Activated CD4-positive, alpha-beta T cell treated with anti-CD3 and anti-CD28 coated beads, Interleukin-2, amount 10 ng/mL, durations not matched to agents 24 days and 14 days (primary cell): Measurements from ENCODE around the gene SRF. TPM values are rescaled to one million over a fixed set of nuclear protein-coding genes. Genes with fewer than 3 reads are reported as not detected.

Source experiments
- DNase-seq: peaks from one replicate; pipeline ENCODE4 v3.0.0; 2022
- H3K27ac Mint-ChIP-seq: one replicate; pipeline ENCODE4 v1.8.0; 2022; ENCODE audit warnings: mild to moderate bottlenecking, mixed read lengths
- H3K27me3 Mint-ChIP-seq: one replicate; pipeline ENCODE4 v1.8.0; 2022; ENCODE audit warnings: mixed read lengths
- H3K36me3 Mint-ChIP-seq: one replicate; pipeline ENCODE4 v1.8.0; 2022; ENCODE audit warnings: low read depth, mild to moderate bottlenecking, mixed read lengths
- H3K4me1 Mint-ChIP-seq: one replicate; pipeline ENCODE4 v1.8.0; 2021; ENCODE audit warnings: mixed read lengths
- H3K4me3 Mint-ChIP-seq: one replicate; pipeline ENCODE4 v1.8.0; 2022; ENCODE audit warnings: mild to moderate bottlenecking, moderate library complexity, mixed read lengths
- H3K9me3 Mint-ChIP-seq: one replicate; pipeline ENCODE4 v1.8.0; 2021; ENCODE audit warnings: mixed read lengths
- intact Hi-C: fragments of 100-400 bp; cut with micrococcal nuclease; formaldehyde crosslinking; loops from one replicate; pipeline ENCODE4 v1.15.1; 2023
- total RNA-seq: library from RNA; stranded (reverse); gene quantifications from 2 replicates; pipeline ENCODE4 v1.2.3, GENCODE V29; 2022

The SRF gene
- total RNA-seq, 1 donor from 2014 or later, result 54.3 TPM

DNA sequence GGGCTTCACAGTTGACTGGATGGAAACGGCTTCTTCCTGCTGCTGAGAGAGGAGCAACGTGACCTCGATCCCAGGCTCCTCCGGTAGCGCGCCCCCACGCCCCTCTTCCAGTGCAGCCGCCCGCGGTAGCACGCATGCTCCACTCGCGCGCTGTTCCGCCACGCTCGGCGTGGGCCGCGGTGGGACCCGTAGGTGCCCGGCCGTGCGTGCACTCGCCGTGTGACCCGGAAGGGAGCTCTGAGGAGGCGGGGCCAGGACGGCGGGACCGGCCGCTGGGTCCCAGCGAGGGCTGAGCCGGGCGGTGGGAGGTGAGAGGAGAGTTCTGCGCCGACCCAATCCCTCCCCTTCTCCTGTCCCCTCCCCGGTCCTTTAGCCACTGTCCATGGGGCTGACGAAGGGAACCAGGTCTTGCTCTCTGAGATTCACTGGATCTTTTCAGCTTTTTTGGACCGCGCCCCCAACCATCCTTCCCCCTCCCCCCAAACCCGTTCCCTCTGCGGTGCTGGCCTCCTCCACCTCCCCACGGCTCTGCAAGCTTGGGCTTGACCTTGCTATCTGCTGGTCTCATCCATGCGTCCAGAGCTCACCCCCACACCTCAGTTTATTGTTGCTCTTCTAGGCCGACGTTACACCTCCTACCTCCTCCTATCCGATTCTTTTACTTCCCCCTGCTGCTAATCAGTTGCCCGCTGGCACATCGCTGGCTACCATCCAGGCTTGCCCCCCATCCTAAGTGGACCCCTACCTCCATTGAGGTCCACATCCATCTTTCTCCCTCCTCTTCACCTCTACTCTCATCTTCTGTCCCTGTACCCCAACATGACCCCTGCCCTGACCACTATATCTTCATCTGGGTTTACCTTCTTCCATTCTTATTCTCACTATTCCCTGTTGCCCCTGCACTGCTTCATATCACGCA, 11.1 kb downstream of the SRF start, which contains the start of gene CUL9:
Gene CUL9 (plus strand): TSS at position 255 of the 919 bp plus-strand sequence. CDS start 2,115 bp downstream, outside the sequence.
- H3K27me3 Mint-ChIP-seq, result no peaks in the 10 kb centered on the region
- peak within 1 kb of the TSS; percentile 94 for H3K27ac Mint-ChIP-seq
- intact Hi-C loops, result loop anchor here (1.0 kb wide), 1 partner anchor 8 kb away; no protein-coding TSS in a partner anchor
- peak within 1 kb of the TSS; percentile 94 for H3K4me3 Mint-ChIP-seq
- no peaks in the 10 kb centered on the region for H3K9me3 Mint-ChIP-seq
- peaks cover 41% of the 10 kb centered on the region for H3K36me3 Mint-ChIP-seq
- peak; percentile 97 for DNase-seq
- H3K4me1 Mint-ChIP-seq, result peaks cover 36% of the 10 kb centered on the region

- H3K27ac Mint-ChIP-seq, result peak overlapping the region; percentile 94
- intact Hi-C loops, result no loop called here
- peaks cover 40% of the 10 kb centered on the region for H3K36me3 Mint-ChIP-seq
- no peaks in the 10 kb centered on the region for H3K9me3 Mint-ChIP-seq
- H3K27me3 Mint-ChIP-seq, result no peaks in the 10 kb centered on the region
- DNase-seq, result no peak
- H3K4me1 Mint-ChIP-seq, result peaks cover 36% of the 10 kb centered on the region
- peak overlapping the region; percentile 94 for H3K4me3 Mint-ChIP-seq
Measured at GRCh38 chr6:43183441-43183840, 12.4 kb downstream of the SRF start.

DNA sequence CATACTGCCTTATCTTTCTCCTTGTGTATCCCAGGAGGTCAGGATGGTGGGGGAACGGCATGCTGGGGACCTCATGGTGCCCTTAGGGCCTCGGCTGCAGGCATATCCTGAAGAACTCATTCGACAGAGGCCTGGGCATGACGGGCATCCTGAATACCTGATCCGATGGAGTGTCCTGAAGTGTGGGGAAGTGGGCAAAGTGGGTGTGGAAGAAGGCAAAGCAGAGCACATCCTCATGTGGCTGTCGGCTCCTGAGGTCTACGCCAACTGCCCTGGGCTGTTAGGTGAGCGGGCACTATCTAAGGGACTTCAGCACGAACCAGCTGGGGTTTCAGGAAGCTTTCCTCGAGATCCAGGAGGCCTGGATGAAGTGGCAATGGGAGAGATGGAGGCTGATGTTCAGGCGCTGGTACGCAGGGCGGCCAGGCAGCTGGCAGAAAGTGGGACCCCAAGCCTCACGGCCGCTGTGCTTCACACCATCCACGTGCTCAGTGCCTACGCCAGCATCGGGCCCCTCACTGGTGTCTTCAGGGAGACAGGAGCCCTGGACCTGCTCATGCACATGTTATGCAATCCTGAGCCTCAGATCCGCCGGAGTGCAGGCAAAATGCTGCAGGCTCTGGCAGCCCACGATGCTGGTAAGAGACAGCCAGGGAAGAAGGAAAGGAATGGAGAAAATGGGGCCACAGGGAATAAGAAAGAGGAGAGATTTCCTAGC, 13.4 kb downstream of the SRF start:
- H3K36me3 Mint-ChIP-seq, result peaks cover 35% of the 10 kb centered on the region
- H3K4me3 Mint-ChIP-seq, result peak overlapping the region; percentile 94
- intact Hi-C loops, result no loop called here
- no peaks in the 10 kb centered on the region for H3K27me3 Mint-ChIP-seq
- H3K4me1 Mint-ChIP-seq, result peaks cover 36% of the 10 kb centered on the region
- DNase-seq, result no peak
- H3K27ac Mint-ChIP-seq, result peak overlapping the region; percentile 17
- H3K9me3 Mint-ChIP-seq, result no peaks in the 10 kb centered on the region

DNA sequence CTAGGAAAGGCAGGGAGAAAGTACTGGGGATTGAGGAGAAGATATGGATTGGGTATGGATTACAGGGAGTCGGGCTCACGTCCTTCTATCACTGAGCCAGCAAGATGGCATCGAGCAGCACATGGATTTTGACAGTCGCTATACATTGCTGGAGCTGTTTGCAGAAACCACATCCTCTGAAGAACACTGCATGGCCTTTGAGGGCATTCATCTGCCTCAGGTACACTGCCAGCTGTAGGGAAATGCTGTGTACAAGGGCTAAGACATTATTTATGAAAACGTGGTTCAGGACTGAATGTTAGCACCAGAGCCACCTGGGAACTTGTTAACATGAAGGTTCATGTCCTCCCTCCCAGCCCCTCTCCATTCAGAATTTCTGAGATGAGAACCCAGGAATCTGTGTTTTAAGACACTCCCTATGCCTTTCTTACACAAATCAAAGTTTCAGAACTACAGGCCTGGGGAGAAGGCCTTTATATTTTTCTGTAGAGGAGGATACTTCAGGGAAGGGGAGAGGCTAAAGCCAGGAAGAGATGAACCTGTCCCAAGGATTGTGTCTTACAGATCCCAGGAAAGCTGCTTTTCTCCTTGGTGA, 14.4 kb downstream of the SRF start:
- intact Hi-C loops, result no loop called here
- peaks cover 39% of the 10 kb centered on the region for H3K4me1 Mint-ChIP-seq
- peaks cover 37% of the 10 kb centered on the region for H3K36me3 Mint-ChIP-seq
- DNase-seq, result peak; percentile 73
- H3K27me3 Mint-ChIP-seq, result no peaks in the 10 kb centered on the region
- H3K4me3 Mint-ChIP-seq, result peak overlapping the region; percentile 44
- peak overlapping the region; percentile 48 for H3K27ac Mint-ChIP-seq
- H3K9me3 Mint-ChIP-seq, result no peaks in the 10 kb centered on the region

- intact Hi-C loops, result no loop called here
- Mint-ChIP-seq H3K9me3 (no peaks in the 10 kb centered on the region), H3K27me3 (no peaks in the 10 kb centered on the region), H3K4me3 (no peak overlapping the region), H3K27ac (peak overlapping the region; percentile 8), H3K4me1 (peaks cover 40% of the 10 kb centered on the region), H3K36me3 (peaks cover 39% of the 10 kb centered on the region)
- DNase-seq, result no peak
Measured at GRCh38 chr6:43186019-43186418, 14.9 kb downstream of the SRF start.

GRCh38 chr6:43186706-43187105, 15.6 kb downstream of the SRF start:
- intact Hi-C loops, result no loop called here
- H3K4me1 Mint-ChIP-seq, result peaks cover 35% of the 10 kb centered on the region
- no peak overlapping the region for H3K4me3 Mint-ChIP-seq
- peak overlapping the region; percentile 8 for H3K27ac Mint-ChIP-seq
- no peak for DNase-seq
- H3K9me3 Mint-ChIP-seq, result no peaks in the 10 kb centered on the region
- peaks cover 37% of the 10 kb centered on the region for H3K36me3 Mint-ChIP-seq
- no peaks in the 10 kb centered on the region for H3K27me3 Mint-ChIP-seq

DNA sequence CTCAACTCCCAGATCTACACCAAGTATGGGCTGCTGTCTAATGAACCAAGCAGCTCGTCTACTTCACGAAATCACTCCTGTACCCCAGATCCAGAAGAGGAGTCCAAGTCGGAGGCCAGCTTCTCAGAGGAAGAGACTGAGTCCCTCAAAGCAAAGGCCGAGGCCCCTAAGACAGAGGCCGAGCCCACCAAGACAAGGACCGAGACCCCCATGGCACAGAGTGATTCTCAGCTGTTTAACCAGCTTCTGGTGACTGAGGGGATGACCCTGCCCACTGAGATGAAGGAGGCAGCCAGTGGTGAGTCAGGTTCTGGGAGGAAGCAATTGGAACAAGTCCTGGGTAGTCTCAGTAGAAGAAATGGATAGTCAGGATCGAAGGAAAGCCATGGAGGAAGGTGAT, 16.8 kb downstream of the SRF start:
- Mint-ChIP-seq H3K27ac (no peak overlapping the region), H3K27me3 (no peaks in the 10 kb centered on the region), H3K9me3 (no peaks in the 10 kb centered on the region), H3K36me3 (peaks cover 33% of the 10 kb centered on the region), H3K4me1 (peaks cover 30% of the 10 kb centered on the region), H3K4me3 (no peak overlapping the region)
- intact Hi-C loops, result no loop called here
- DNase-seq, result no peak

DNA sequence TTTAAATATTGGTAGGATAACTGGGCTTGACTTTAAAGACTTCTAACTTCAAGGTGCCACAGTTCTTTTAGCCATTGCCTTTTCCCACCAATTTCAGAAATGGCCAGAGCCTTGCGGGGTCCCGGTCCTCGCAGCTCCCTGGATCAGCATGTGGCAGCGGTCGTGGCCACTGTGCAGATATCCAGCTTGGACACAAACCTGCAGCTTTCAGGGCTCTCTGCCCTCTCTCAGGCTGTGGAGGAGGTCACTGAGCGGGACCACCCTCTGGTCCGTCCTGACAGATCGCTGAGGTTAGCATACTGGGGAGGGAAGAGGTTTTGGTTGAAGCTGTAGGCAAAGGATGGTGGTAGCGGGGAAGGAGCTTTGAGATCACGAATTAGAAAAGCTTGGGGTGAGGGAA, 17.4 kb downstream of the SRF start:
- no peaks in the 10 kb centered on the region for H3K9me3 Mint-ChIP-seq
- no peak overlapping the region for H3K4me3 Mint-ChIP-seq
- no peak for DNase-seq
- H3K27ac Mint-ChIP-seq, result no peak overlapping the region
- H3K4me1 Mint-ChIP-seq, result peaks cover 24% of the 10 kb centered on the region
- H3K36me3 Mint-ChIP-seq, result peaks cover 39% of the 10 kb centered on the region
- H3K27me3 Mint-ChIP-seq, result no peaks in the 10 kb centered on the region
- intact Hi-C loops, result no loop called here

GRCh38 chr6:43189776-43190304, 18.8 kb downstream of the SRF start:
- H3K4me3 Mint-ChIP-seq, result no peak overlapping the region

DNA sequence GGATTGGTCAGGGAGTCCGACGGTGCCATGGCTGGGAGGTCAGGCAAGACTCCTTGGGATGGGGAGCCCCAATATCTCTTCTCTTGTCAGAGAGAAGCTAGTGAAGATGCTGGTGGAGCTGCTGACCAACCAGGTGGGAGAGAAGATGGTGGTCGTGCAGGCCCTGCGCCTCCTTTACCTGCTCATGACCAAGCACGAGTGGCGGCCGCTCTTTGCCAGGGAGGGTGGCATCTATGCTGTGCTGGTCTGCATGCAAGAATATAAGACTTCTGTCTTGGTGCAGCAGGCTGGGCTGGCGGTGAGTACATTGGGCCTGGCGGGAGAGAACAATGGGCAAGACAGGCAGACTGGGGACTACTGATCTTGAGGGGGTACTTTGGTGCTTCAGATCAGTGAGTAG, 21.8 kb downstream of the SRF start:
- Mint-ChIP-seq H3K27ac (no peak overlapping the region), H3K36me3 (peaks cover 41% of the 10 kb centered on the region), H3K27me3 (no peaks in the 10 kb centered on the region), H3K4me1 (peaks cover 5% of the 10 kb centered on the region), H3K4me3 (no peak overlapping the region), H3K9me3 (no peaks in the 10 kb centered on the region)
- no peak for DNase-seq
- intact Hi-C loops, result no loop called here

More at GRCh38 chr6:43189776-43190304, 18.8 kb downstream of the SRF start:
- no peak for DNase-seq
- H3K36me3 Mint-ChIP-seq, result peaks cover 38% of the 10 kb centered on the region
- H3K4me1 Mint-ChIP-seq, result peaks cover 13% of the 10 kb centered on the region
- no peaks in the 10 kb centered on the region for H3K9me3 Mint-ChIP-seq
- no peaks in the 10 kb centered on the region for H3K27me3 Mint-ChIP-seq
- H3K27ac Mint-ChIP-seq, result no peak overlapping the region
- intact Hi-C loops, result no loop called here

- H3K9me3 Mint-ChIP-seq, result no peaks in the 10 kb centered on the region
- DNase-seq, result no peak
- H3K27ac Mint-ChIP-seq, result peak overlapping the region; percentile 13
- H3K4me1 Mint-ChIP-seq, result peaks cover 5% of the 10 kb centered on the region
- H3K27me3 Mint-ChIP-seq, result no peaks in the 10 kb centered on the region
- peaks cover 33% of the 10 kb centered on the region for H3K36me3 Mint-ChIP-seq
- H3K4me3 Mint-ChIP-seq, result no peak overlapping the region
- intact Hi-C loops, result no loop called here
Measured at GRCh38 chr6:43193929-43194328, 22.9 kb downstream of the SRF start.

DNA sequence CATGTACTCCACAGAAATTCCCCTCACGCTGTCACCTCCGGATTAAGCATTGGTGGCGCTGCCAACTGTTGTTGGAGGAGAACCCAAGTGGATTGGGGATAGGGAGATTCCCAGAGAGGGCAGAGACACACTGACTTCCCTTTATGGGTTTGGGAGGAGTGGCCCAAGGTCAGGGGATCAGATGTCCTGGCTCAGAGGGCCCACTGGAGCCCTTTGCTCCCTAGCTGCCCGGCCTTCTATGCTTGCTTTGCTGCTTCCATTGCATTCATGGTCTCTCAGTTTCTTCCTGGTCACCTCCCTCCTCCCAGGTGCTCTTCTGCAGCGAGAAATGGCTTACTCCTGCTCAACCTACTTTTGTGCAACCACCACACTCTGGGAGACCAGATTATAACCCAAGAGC, 25.3 kb downstream of the SRF start:
- DNase-seq, result no peak
- H3K9me3 Mint-ChIP-seq, result no peaks in the 10 kb centered on the region
- H3K27ac Mint-ChIP-seq, result no peak overlapping the region
- no peaks in the 10 kb centered on the region for H3K27me3 Mint-ChIP-seq
- H3K36me3 Mint-ChIP-seq, result peaks cover 42% of the 10 kb centered on the region
- intact Hi-C loops, result no loop called here
- no peak overlapping the region for H3K4me3 Mint-ChIP-seq
- no peaks in the 10 kb centered on the region for H3K4me1 Mint-ChIP-seq

DNA sequence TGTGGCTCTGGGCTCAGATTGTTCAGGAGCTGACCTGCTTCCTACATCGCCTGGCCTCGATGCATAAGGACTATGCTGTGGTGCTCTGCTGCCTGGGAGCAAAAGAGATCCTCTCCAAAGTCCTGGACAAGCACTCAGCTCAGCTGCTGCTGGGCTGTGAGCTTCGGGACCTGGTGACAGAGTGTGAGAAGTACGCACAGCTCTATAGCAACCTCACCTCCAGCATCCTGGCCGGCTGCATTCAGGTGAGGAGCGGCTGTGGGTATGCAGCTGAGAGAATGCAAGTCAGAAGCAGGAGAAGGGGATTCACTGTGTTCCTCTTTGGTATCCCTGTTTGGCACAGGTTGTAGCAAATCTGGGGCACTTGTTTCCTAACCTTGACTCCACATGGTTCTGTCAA, 28.8 kb downstream of the SRF start:
- Mint-ChIP-seq H3K4me1 (no peaks in the 10 kb centered on the region), H3K27me3 (no peaks in the 10 kb centered on the region), H3K9me3 (no peaks in the 10 kb centered on the region), H3K27ac (no peak overlapping the region), H3K4me3 (no peak overlapping the region), H3K36me3 (peaks cover 37% of the 10 kb centered on the region)
- DNase-seq, result no peak
- intact Hi-C loops, result no loop called here
